KMS-11 (cell line): ENCODE results near the gene CENATAC.
"Not testable (repeated sequence)": the region's sequence is repeated elsewhere in the genome, so short reads cannot be mapped to it uniquely, and the experiment has no call there.

Experiments used
- H2AFZ ChIP-seq: fragments of 200-600 bp; sonication (generic); 2 replicates; pipeline ENCODE4 v1.6.1; 2016; ENCODE audit warnings: antibody characterized with exemption, mixed run types, low read depth
- H3K27ac ChIP-seq: fragments of 200-600 bp; sonication (generic); 2 replicates; pipeline ENCODE4 v1.6.1; 2016; ENCODE audit warnings: mild to moderate bottlenecking, mixed run types
- H3K27me3 ChIP-seq: fragments of 200-600 bp; sonication (generic); 2 replicates; pipeline ENCODE4 v1.6.1; 2017; ENCODE audit warnings: mild to moderate bottlenecking, low read depth, mixed run types, moderate library complexity; ENCODE audit not compliant: insufficient read depth
- H3K36me3 ChIP-seq: fragments of 200-600 bp; sonication (generic); 2 replicates; pipeline ENCODE4 v1.6.1; 2017; ENCODE audit warnings: mild to moderate bottlenecking, mixed run types; ENCODE audit not compliant: insufficient read depth
- H3K4me1 ChIP-seq: fragments of 200-600 bp; sonication (generic); 2 replicates; pipeline ENCODE4 v1.6.1; 2016; ENCODE audit warnings: mild to moderate bottlenecking, low read depth, mixed run types; ENCODE audit not compliant: poor library complexity, severe bottlenecking
- H3K4me2 ChIP-seq: fragments of 200-600 bp; sonication (generic); 2 replicates; pipeline ENCODE4 v1.7.0; 2016; ENCODE audit warnings: mild to moderate bottlenecking, mixed run types
- H3K4me3 ChIP-seq: fragments of 200-600 bp; sonication (generic); IDR thresholded peaks from 2 replicates; pipeline ENCODE4 v1.6.1; 2017; ENCODE audit warnings: low read depth, low read length, mixed read lengths; ENCODE audit not compliant: insufficient read depth
- H3K79me2 ChIP-seq: fragments of 200-600 bp; sonication (generic); 2 replicates; pipeline ENCODE4 v1.6.1; 2016; ENCODE audit warnings: low read depth, mixed run types; ENCODE audit not compliant: insufficient read depth
- H3K9ac ChIP-seq: fragments of 200-600 bp; sonication (generic); 2 replicates; pipeline ENCODE4 v1.6.1; 2016; ENCODE audit warnings: mild to moderate bottlenecking, mixed run types
- H4K20me1 ChIP-seq: fragments of 200-600 bp; sonication (generic); 2 replicates; pipeline ENCODE4 v1.6.1; 2016; ENCODE audit warnings: mild to moderate bottlenecking, mixed run types; ENCODE audit not compliant: insufficient read depth
- TF ChIP-seq, protein P1 (sequence below): fragments of 200-600 bp; sonication (generic); conservative IDR thresholded peaks from 2 replicates; pipeline ENCODE4 v1.6.1; 2017; ENCODE audit warnings: low read depth, mild to moderate bottlenecking, antibody characterized with exemption, low read length, moderate library complexity, mixed read lengths

The CENATAC gene

GRCh38 chr11:119014209-119014924, 16.4 kb downstream of the CENATAC start:
- no peak overlapping the region for H3K4me2 ChIP-seq

GRCh38 chr11:119015054-119015611, 17.2 kb downstream of the CENATAC start:
- H3K4me1 ChIP-seq, result peaks cover 16% of the 10 kb centered on the region
- H3K4me2 ChIP-seq, result no peak overlapping the region
- H3K27ac ChIP-seq, result no peak overlapping the region
- H2AFZ ChIP-seq, result no peak overlapping the region
- no peak overlapping the region for H3K4me3 ChIP-seq
- TF ChIP-seq, protein P1, sequence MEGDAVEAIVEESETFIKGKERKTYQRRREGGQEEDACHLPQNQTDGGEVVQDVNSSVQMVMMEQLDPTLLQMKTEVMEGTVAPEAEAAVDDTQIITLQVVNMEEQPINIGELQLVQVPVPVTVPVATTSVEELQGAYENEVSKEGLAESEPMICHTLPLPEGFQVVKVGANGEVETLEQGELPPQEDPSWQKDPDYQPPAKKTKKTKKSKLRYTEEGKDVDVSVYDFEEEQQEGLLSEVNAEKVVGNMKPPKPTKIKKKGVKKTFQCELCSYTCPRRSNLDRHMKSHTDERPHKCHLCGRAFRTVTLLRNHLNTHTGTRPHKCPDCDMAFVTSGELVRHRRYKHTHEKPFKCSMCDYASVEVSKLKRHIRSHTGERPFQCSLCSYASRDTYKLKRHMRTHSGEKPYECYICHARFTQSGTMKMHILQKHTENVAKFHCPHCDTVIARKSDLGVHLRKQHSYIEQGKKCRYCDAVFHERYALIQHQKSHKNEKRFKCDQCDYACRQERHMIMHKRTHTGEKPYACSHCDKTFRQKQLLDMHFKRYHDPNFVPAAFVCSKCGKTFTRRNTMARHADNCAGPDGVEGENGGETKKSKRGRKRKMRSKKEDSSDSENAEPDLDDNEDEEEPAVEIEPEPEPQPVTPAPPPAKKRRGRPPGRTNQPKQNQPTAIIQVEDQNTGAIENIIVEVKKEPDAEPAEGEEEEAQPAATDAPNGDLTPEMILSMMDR, result no peak
- H4K20me1 ChIP-seq, result no peaks in the 10 kb centered on the region
- no peak overlapping the region for H3K9ac ChIP-seq
- H3K79me2 ChIP-seq, result peaks cover 35% of the 10 kb centered on the region
- no peaks in the 10 kb centered on the region for H3K27me3 ChIP-seq
- H3K36me3 ChIP-seq, result no peaks in the 10 kb centered on the region; the same call in 1 of the 2 replicates

More at GRCh38 chr11:119014209-119014924, 16.4 kb downstream of the CENATAC start:
- H2AFZ ChIP-seq, result no peak overlapping the region
- no peak overlapping the region for H3K9ac ChIP-seq
- peaks cover 13% of the 10 kb centered on the region for H3K4me1 ChIP-seq
- no peaks in the 10 kb centered on the region; the same call in 1 of the 2 replicates for H3K36me3 ChIP-seq
- TF ChIP-seq, protein P1, result no peak
- no peaks in the 10 kb centered on the region for H3K27me3 ChIP-seq
- no peaks in the 10 kb centered on the region for H4K20me1 ChIP-seq
- no peak overlapping the region for H3K4me3 ChIP-seq
- no peak overlapping the region for H3K27ac ChIP-seq
- H3K79me2 ChIP-seq, result peaks cover 28% of the 10 kb centered on the region

- no peak overlapping the region for H3K4me3 ChIP-seq
- H3K27ac ChIP-seq, result no peak overlapping the region; the same call in 1 of the 2 replicates
- H3K36me3 ChIP-seq, result no peaks in the 10 kb centered on the region; the same call in 1 of the 2 replicates
- H4K20me1 ChIP-seq, result no peaks in the 10 kb centered on the region
- H3K27me3 ChIP-seq, result no peaks in the 10 kb centered on the region
- H3K4me2 ChIP-seq, result peak overlapping the region; percentile 88
- peaks cover 48% of the 10 kb centered on the region for H3K79me2 ChIP-seq
- peaks cover 26% of the 10 kb centered on the region for H3K4me1 ChIP-seq
- H2AFZ ChIP-seq, result no peak overlapping the region
- no peak overlapping the region for H3K9ac ChIP-seq
- TF ChIP-seq, protein P1, result no peak
Observed at GRCh38 chr11:119016216-119017009, 18.5 kb downstream of the CENATAC start.

DNA sequence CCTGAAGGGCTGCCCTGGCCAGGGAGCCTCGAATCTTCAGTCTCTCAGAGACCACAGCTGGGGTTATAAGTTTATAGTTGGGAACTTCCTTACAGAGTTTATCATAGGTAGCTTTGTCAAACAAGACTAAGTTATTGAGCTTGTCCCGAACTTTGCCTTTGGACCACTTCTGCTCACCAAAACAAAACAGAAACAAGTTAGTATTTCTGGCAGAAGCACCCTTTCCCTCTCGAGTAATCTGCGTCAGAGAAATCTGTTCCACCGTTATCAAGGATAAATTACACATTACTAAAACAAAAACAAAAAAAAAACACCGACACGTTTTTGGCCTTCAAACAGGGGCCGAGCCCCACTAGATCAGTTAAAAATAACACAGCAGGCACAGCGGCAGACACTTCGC, 19.4 kb downstream of the CENATAC start:
- H3K36me3 ChIP-seq, H4K20me1 ChIP-seq, H3K4me3 ChIP-seq, H3K27me3 ChIP-seq, H2AFZ ChIP-seq: not testable (repeated sequence)
- Histone ChIP-seq H3K27ac (peak overlapping the region; percentile 78), H3K4me1 (peaks cover 36% of the 10 kb centered on the region), H3K79me2 (peaks cover 58% of the 10 kb centered on the region), H3K9ac (peak overlapping the region; percentile 89), H3K4me2 (peak overlapping the region; percentile 88)
